GM08714 (cell line): ENCODE measurements around the gene AUH.

Experiments used
- H3K4me3 ChIP-seq: fragments of 200-500 bp; sonication (Bioruptor generic); 2 replicates; pipeline ENCODE4 v1.5.1; 2014; ENCODE audit warnings: mild to moderate bottlenecking, low read length, inconsistent platforms
- ZNF274 ChIP-seq: IDR thresholded peaks from 2 replicates; pipeline ENCODE4 v1.6.1; 2012; ENCODE audit warnings: mild to moderate bottlenecking, low read depth, low read length

The AUH gene

DNA sequence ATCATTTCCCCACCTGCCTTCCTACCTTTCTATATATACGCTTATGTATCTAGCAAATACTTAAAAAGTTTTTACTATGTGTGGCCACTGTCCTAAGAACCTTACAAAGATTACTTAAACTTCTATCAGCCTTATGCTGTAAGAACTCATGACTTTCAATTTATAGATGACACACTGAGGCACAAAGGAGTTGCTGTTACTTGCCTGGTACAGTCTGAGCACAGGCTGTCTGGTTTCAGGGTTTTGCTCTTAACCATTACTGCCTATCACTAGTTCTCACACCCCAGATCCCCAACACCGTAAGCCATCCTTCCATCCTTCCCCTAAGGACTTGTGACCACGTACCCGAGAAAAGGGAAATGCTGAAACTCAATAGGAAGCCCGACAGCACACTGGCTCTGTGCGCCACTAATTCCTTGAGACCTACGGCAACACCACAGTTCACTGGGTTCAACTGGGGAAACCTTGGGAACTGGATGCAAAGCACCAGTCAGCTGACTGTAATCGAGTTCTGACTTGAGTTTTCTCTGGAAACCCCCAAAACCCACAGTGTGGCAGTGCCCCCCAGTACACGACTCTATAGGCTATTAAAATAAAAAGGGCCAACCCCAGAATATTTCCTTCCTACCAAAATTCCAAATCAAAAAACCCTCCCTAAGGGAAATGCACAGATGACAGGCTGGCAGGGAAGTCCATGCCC lies 56.0 kb downstream of the AUH start:
- no peak overlapping the region for H3K4me3 ChIP-seq

DNA sequence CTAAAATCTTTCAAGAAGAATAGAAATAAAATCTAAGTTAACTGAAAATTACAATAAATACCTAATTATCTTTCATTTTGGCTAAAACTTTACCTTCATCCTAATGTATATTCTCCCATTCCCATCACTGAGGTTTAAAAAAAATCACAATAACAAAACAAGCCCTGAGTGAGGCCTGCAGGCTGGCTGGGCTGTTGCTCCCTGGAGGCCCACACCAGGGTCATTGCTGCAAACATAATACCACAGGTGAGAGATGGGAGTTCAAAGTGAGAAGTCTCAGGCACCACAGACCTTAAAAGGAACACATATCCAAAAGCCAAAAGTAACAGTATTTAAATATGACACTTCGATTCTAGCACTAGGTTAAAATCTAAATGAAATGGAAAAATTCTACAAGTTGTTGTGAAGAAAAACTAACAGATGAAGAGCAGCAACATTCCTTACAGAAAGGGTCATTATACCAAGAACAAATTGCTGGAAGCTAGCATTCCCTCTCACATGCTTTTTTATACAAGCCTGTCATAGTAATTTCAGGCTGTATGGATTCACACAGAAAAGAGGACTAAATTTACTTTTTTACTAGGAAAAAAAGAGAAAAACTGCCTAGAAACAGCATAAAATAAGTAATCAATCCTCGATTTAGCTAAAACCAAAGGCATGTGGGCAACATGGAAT lies 57.8 kb downstream of the AUH start:
- no peak overlapping the region for H3K4me3 ChIP-seq
- TF ChIP-seq ZNF274 = no peak

More for the DNA sequence above, 56.0 kb downstream of the AUH start:
- TF ChIP-seq ZNF274 = no peak

DNA sequence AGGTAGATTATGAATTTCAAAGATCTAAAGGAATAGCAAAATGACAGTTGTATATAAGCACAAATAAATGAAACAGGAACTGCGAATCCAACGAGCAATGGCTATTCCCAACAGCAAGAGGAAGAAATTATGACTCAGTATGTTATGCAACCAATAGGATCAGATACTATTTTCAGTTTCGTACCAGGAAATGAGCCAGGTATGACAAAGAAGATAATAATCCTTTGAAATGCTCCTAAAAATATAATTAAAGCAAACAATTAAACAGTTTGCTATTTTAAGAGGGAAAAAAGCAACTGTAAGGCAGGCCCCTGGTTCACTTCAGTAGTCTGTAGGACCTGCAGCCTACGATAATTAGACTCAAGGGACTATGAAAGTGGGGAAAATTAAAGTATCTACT lies 58.9 kb downstream of the AUH start:
- H3K4me3 ChIP-seq = no peak overlapping the region
- TF ChIP-seq ZNF274 = no peak

DNA sequence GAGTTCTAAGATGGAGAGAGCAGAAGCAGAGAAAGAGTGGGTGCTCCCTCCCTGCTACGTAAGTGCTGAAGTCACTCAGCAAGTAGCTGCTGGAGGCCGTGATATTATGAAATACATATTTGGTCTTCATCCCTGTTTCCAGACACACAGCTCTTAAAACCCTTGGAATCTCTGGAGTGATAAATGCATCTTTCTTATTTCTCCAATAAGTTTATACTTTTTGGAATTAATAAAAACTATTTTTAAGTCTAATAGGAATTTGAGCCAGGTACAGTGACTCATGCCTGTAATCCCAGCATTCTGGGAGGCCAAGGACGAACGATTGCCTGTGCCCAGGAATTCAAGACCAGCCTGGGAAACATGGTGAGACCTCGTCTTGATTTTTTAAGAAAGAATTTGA lies 60.6 kb downstream of the AUH start:
- H3K4me3 ChIP-seq = no peak overlapping the region
- TF ChIP-seq ZNF274 = no peak

DNA sequence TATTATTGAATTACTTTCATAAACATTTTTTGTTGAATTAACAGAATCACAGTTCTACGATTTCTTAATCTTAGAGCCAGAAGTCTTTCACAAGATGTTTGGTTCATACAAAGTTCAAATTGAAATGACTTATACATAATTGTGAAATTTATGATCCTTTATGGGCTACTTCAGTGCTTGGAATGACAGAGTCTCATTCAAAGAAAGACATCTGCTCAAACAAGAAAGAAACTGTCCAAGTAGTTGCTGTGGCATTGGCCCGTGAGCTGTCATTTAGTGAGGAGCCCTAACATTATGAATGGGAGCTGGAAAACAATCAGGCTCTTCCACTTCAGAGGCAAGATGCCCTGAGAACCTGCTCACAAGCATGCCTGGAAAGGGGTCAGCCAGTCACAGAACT lies 63.4 kb downstream of the AUH start:
- no peak overlapping the region for H3K4me3 ChIP-seq
- TF ChIP-seq ZNF274 = no peak

DNA sequence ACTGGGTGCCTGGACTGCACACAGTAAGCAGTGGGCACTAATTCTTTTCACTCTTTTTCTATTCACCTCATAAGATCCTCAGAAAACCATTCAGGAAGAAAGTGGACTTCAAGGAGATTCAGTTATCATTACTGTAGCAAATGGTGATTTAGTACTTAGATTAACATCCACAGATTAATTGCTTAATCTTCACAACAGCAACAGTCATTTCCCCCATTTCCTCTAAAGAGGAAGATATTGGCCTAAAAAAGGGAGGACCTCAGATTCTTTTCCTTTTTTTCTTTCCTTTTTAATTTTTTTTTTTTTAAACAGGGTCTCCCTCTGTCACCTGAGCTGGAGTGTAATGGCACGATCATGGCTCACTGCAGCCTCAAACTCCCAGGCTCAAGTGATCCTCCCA lies 64.4 kb downstream of the AUH start:
- TF ChIP-seq ZNF274 = no peak
- H3K4me3 ChIP-seq = no peak overlapping the region

DNA sequence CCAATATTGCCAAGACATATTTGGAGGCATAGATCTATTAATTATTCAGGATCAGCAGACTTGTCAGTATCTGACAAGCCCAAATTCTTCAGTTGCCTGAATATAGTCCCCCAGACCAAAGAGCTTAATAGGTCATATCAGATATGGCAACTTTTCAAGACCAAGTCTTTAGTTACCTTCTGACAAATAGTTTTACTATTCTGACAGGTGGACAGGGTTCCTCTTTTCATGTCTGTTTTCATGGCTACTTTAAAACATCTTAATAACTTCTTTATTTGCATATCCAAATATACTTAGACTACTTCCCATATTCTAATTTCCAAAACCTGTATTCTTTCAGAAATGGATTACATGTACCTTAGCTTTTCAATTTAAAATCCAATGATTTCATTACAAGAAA lies 65.4 kb downstream of the AUH start:
- TF ChIP-seq ZNF274 = no peak

DNA sequence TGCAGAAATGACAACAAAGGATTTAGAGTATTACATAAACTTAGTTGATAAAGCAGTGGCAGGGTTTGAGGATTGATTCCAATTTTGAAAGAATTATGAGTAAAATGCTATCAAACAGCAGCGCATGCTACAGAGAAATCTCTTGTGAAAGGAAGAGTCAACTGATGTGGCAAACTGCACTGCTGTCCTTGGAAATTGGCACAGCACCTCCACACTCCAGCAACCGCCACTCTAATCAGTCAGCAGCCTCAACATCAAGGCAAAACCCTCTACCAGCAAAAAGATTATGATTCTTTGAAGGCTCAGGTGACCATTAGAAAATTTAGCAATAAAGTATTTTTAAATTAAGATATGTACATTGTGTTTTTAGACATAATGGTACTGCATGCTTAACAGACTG lies 66.4 kb downstream of the AUH start:
- no peak overlapping the region for H3K4me3 ChIP-seq
- TF ChIP-seq ZNF274 = no peak

More for the DNA sequence above, 65.4 kb downstream of the AUH start:
- no peak overlapping the region for H3K4me3 ChIP-seq

DNA sequence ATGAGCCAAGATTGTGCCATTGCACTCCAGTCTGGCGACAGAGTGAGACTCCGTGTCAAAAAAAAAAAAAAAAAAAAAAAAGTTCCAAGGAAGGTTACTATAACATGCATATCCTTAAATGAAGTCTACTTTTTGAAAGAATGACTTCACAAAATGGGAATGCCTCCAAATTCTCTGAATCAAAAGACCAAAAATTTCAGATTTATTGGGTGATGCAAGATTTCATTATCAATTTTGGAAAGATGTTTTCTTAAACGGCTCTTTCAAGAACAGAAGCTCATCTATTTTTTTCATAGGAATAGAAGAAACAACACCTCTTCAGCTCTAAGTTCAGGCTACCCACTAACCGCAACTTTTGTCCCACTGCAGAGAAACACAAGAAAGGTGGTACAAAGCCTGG lies 69.9 kb downstream of the AUH start:
- TF ChIP-seq ZNF274 = no peak

DNA sequence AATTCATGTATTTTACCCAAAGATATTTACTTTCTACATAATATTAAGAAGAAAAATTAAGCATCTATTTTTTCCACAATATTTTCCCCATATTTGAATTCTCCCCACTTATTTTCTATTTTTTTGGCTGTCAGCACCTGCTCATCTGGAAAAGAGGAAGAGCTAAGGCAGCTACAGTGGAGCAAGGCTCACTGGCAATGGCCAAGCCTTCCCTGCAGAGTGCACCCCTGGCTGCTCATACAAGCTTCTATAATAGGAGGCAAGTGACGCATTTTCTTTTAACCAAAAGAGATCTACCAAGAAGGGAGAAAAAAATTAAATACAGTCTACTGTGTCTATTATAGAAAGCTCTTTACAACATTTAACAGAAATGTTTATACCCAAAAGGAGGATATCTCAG lies 72.5 kb downstream of the AUH start:
- TF ChIP-seq ZNF274 = no peak

More for the DNA sequence above, 69.9 kb downstream of the AUH start:
- no peak overlapping the region for H3K4me3 ChIP-seq

DNA sequence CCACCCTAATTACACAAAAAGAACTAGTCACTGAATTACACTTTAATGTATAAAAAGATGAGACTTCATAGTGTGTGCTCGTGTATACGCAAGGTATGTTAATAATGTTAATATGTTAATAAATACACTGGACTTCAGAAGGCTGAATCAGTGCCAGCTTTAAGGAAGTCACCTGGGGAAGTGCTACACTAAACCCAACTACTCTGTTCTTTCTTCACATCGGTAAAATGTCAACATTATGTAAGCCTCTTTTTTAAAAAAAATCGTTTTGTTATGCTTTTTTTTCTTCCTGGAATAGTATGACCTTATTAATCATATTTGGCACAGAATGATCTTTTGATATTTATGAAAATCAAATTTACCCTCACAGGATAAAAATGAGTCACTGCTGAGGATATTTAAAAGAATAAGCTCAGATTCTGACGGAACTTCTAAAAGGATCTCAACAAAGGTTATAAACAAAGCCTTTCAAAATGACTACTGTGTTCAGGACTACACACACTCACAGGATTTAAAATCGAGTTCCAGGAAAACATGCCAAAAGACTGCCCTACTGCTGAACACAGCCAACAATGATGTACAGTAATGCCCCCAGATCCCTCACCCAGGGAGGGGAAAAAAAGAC lies 75.9 kb downstream of the AUH start:
- no peak for TF ChIP-seq ZNF274

More for the DNA sequence above, 72.5 kb downstream of the AUH start:
- H3K4me3 ChIP-seq = no peak overlapping the region

DNA sequence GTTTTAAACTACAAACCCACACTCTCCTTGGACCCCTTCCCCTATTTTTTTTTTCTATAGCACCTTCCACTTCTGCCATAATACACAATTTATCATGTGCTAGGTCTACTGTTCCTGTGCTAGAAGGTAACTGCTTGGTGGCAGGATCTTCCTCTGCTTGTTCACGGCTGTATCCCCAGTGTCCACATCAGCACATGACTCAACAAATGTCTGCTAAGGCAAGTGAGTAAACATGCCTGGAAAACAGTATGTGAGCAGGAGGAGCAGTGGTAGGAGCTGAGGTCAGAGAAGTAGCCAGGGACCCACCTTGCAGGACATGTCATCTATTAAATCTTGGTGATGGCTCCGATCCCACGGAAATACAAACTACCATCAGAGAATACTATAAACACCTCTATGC lies 79.4 kb downstream of the AUH start:
- H3K4me3 ChIP-seq = no peak overlapping the region

More for the DNA sequence above, 75.9 kb downstream of the AUH start:
- no peak overlapping the region for H3K4me3 ChIP-seq

DNA sequence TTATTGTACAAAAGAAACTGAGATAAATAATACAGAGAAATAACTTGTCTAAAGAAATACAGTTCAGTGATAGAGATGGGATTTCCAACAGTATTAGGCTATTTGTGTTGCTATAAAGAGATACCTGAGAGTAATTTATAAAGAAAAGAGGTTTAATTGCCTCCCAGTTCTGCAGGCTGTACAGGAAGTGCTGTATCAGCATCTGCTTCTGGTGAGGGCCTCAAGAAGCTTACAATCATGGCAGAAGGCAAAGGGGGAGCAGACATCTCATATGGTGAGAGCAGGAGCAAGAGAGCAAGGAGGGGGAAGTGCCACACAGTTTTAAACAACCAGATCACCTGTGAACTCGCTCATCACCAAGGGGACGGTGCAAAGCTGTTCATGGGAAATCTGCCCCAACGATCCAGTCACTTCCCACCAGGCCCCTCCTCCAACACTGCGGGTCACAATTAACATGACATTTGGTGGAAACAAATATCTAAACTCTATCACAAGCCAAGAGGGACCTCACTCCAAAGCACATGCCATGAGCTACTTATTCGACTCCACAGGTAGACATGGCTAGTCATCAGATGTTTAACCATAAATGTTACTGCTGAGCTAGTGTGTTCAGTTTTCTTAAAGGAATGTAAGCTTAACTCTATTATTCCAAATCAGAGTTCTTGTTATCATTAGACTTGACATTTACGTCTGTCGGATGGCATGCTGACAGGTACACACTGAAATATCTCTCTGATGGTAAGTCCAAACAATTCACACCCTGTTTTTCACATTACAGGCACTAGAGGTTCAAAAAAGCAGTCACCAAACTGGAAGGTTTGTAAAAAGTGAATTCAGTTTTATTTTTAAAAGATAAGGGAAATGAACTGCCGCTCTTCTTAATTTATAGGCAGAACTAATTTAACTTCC lies 82.2 kb downstream of the AUH start:
- no peak for TF ChIP-seq ZNF274
- no peak overlapping the region for H3K4me3 ChIP-seq

More for the DNA sequence above, 79.4 kb downstream of the AUH start:
- TF ChIP-seq ZNF274 = no peak

DNA sequence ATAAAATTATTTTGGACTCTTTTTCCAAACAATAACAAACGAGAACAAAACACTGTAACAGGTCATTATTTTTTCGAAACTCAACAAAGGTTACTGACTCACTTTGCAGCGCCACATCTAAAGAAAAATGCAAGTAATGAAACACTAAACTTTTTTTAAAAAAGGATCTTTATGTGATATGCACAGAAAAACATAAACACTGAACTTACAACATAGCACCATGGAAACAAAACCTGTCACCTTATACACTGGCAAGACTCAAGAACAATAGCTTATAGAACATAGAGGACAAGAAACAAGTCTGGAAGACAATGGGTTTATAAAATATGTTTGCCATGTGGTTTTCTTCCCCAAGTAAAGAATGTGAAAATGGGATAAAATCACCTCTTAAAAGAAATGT lies 85.2 kb downstream of the AUH start:
- no peak overlapping the region for H3K4me3 ChIP-seq
- no peak for TF ChIP-seq ZNF274

DNA sequence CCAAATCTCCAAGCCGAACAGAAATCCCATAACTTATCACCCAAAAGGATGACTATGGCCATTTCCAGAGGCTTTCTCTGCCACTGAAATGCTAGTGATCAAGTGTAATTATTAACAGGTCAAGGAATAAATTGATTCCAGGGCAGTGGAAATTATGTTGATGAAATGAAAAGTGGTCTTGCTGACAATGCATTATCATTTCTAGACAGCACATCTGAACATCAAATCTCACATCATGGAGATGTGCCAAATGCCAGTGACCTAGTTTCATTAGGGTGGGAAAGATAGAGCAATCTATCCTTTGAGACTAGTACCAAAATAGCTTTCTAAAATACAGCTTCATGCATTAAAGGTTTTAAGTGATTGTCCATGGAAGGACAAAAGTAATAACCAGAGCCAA lies 86.1 kb downstream of the AUH start:
- H3K4me3 ChIP-seq = no peak overlapping the region
- no peak for TF ChIP-seq ZNF274
